AG09319 (cell line): ENCODE results near the gene TMEM220.
A peak's percentile ranks its signal among the peaks of the same experiment; 100 is the strongest.

Source experiments
- DNase-seq: peaks from one replicate; pipeline ENCODE4 v3.0.0-alpha.2; 2010; ENCODE audit warnings: low read depth; ENCODE audit errors: extremely low read depth
- TF ChIP-seq, protein P1 (sequence below): IDR thresholded peaks from 2 replicates; pipeline ENCODE4 v1.5.1; 2011; ENCODE audit warnings: low read depth, mild to moderate bottlenecking, inconsistent platforms, low read length, moderate library complexity

The TMEM220 gene

DNA sequence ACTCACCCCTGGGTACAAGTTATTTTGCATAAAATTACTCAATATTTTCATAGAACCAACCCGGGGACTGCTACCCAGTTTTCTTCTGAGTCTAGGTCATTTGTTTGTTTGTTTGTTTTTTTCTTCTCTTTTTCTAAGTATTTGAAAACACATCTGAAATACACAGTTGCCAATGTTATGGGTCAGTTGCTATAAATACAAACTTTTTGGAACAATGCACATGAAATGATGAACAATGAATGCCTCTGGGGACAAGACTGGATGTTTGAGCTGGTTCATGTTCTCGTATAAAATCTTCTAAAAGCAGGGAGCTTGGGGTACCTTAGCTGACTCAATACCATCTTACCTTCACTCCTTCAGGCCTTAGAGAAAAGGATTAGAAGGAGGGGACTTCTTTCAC, 43.6 kb upstream of the TMEM220 start:
- TF ChIP-seq, protein P1, sequence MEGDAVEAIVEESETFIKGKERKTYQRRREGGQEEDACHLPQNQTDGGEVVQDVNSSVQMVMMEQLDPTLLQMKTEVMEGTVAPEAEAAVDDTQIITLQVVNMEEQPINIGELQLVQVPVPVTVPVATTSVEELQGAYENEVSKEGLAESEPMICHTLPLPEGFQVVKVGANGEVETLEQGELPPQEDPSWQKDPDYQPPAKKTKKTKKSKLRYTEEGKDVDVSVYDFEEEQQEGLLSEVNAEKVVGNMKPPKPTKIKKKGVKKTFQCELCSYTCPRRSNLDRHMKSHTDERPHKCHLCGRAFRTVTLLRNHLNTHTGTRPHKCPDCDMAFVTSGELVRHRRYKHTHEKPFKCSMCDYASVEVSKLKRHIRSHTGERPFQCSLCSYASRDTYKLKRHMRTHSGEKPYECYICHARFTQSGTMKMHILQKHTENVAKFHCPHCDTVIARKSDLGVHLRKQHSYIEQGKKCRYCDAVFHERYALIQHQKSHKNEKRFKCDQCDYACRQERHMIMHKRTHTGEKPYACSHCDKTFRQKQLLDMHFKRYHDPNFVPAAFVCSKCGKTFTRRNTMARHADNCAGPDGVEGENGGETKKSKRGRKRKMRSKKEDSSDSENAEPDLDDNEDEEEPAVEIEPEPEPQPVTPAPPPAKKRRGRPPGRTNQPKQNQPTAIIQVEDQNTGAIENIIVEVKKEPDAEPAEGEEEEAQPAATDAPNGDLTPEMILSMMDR = no peak
- no peak for DNase-seq

DNA sequence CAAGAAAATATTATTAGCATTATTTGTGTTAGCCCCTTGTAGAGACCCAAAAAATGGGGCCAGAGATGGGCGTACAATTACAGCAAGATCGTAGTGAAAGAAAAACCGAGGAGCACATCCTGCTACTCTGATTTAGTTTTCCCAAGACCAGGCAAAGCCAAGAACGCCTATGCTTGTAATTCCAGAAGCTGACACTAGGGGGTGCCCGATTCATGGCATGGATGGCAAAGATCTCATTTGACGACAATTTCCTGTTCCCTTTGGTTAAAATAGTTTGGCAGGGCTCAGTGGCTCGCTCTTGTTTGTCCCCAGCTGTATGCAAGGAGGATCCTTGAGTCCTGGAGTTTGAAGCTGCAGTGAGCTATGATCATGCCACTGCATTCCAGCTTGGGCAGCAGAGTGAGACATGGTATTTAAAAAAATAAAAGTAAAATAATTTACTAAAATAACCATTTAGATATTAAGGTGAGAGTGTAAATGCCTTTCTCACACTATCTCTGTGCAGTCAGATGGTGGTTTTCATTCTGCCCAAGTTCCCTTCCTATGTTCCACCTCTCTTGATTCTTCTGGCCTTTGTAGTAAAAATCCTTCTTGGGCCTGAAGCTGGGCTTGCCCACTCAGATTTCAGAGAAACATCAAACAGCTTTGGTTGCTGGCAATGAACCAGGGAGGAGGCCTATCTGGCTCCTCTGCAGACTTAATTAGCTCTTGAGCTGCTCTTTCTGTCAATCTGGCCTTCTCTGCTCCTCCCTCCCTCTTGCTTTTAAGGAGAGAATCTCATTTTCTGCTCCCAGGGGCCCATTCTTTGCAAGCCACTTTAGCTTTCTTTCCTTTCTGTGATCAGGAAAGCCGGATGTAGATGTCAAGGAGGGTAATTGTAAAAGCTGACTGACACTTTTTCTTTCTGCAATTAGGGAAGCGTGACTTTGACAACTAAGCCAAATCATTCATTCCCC, 42.9 kb upstream of the TMEM220 start:
- TF ChIP-seq, protein P1 = peak; percentile 42
- DNase-seq = no peak

DNA sequence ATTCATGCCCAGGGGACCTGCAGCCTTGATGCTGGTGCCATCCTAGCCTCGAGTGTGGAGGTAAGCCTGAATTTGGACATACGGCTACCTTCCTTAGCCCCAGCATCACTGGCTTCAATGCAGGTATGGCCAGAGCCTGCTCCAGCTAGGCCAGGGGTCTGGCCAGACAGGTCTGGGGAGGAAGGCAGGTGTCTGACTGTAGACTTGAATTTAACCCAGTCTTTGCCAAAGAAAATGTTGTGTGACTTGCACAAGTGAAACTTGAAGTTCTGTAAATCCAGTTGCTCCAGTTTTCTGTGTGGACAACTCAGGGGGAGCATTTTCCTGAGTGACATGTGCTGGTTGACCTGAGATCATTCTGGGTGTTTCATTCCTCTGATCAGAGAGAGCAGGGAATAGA, 41.3 kb upstream of the TMEM220 start:
- DNase-seq = no peak
- TF ChIP-seq, protein P1 = no peak

DNA sequence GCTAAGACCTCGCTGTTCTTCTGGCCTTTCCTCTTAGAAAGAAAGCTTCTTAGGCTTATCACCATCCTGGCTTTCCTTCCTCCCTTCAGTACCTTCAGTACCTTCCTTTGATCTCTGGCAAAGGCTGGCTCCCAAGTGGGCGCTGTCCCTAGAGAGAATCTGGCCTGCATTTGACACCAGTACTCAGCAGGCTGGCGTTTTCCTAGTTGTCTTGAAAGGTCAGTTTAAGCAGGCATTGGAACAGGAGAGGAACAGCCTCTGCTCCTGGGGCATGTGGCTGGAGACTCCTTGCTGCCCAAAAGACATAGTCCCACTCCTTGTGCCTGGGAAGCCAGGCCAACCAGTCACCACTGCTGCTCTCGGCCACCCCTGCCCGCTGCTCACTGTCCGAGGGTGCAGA, 40.0 kb upstream of the TMEM220 start:
- TF ChIP-seq, protein P1 = no peak
- no peak for DNase-seq

DNA sequence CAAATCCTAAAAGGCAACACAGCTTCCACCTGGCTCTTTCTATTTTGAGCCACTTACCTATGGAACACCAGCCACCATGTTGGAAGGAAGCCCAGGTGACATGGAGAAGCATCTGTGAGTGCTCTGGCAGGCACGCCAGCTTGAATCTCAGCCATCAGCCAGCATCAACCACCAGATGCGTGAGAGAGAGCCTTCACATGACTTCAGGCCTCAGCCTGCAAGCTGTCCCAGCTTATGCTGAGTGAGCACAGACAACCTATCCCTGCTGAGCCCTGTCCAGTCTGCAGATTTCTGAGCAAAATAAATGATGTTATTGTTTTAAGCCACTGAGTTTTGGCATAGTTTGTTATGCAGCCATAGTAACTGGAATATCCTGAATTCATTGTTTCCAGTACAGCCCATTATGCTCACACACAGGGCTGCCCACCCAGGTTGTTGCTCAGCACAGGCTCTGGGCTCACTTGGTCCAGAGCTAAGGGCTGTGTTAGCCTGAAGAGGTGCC, 39.0 kb upstream of the TMEM220 start:
- TF ChIP-seq, protein P1 = no peak
- DNase-seq = no peak

DNA sequence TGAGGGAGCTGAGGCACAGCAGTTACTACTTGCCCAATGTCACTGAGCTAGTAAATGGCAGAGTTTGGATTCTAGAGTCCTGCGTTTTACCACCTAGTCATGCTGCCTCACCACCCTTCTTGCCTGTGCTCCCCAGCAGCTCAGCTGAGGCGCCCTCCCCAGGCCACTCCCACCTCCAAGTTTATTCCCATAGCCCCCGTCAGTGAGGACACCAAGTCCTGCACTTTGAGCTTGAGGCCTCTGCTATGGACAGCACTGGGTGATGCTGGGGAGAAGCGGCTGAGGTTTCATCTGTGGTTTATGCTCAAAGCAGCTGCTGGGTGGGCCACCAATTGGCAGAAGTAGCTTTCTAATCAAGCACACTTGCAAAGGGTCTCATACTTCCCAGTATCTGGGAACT, 37.4 kb upstream of the TMEM220 start:
- DNase-seq = no peak
- TF ChIP-seq, protein P1 = no peak

DNA sequence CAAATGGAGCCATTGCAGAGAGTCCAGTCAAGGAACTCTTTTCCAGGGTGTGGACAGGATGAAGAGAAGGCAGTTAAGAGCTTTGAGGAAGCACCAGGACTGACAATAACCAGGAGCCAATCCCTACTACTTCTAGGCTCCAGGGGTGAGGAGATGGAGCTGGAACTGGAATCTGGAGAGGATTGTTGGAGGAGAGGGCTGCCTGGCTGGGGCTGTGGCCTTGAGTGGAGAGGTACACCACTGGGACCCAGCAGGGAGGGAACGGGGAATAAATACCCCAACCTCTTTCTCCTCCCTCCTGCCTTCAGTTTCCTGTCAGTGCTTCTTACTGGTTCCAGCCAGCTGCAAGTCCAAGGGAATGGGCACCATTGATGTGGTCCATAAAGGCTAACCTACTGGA, 32.2 kb upstream of the TMEM220 start:
- DNase-seq = no peak
- TF ChIP-seq, protein P1 = no peak
